DND-41 (cell line): Measurements from ENCODE around the gene NAV1.

ENCODE experiments used
- ATAC-seq: fragments of 200-7000 bp; cut with Tn5 transposase; 3 replicates; pipeline ENCODE4 v1.9.1; 2021; ENCODE audit warnings: low read depth; ENCODE audit not compliant: insufficient read depth
- DNase-seq: peaks from one replicate; pipeline ENCODE4 v3.0.0-alpha.2; 2020
- H2AFZ ChIP-seq: 2 replicates; pipeline ENCODE4 v1.6.0; 2012; ENCODE audit warnings: low read depth, low read length
- H3K27ac ChIP-seq: 2 replicates; pipeline ENCODE4 v1.5.1; 2012; ENCODE audit warnings: low read length, inconsistent platforms
- H3K27me3 ChIP-seq: fragments of 200-600 bp; sonication (generic); 2 replicates; pipeline ENCODE4 v1.6.0; 2012; ENCODE audit warnings: low read length, mild to moderate bottlenecking, inconsistent platforms; ENCODE audit not compliant: insufficient read depth, poor library complexity
- H3K36me3 ChIP-seq: 2 replicates; pipeline ENCODE4 v1.5.1; 2012; ENCODE audit warnings: low read length, inconsistent platforms; ENCODE audit not compliant: insufficient read depth
- H3K4me1 ChIP-seq: 2 replicates; pipeline ENCODE4 v1.5.1; 2012; ENCODE audit warnings: mild to moderate bottlenecking, low read length; ENCODE audit not compliant: insufficient read depth
- H3K4me2 ChIP-seq: 2 replicates; pipeline ENCODE4 v1.6.0; 2012; ENCODE audit warnings: mild to moderate bottlenecking, moderate library complexity, low read length, inconsistent platforms; ENCODE audit not compliant: insufficient read depth
- H3K4me3 ChIP-seq, 2 experiments: fragments of 200-600 bp in 1 of 2; shearing (Covaris generic) in 1 of 2; 2 replicates each; pipeline ENCODE4 v1.5.1; 2012 to 2016; ENCODE audit warnings: inconsistent platforms in 2 of 2, low read length in 2 of 2, mild to moderate bottlenecking in 2 of 2, low read depth in 1 of 2, moderate library complexity in 1 of 2
- H3K79me2 ChIP-seq: 2 replicates; pipeline ENCODE4 v1.6.0; 2012; ENCODE audit warnings: low read length, inconsistent platforms; ENCODE audit not compliant: insufficient read depth
- H3K9ac ChIP-seq: 2 replicates; pipeline ENCODE4 v1.6.0; 2012; ENCODE audit warnings: low read depth, mild to moderate bottlenecking, inconsistent platforms, low read length, moderate library complexity
- H3K9me3 ChIP-seq: 2 replicates; pipeline ENCODE4 v1.5.1; 2012; ENCODE audit warnings: low read length, moderate library complexity, mild to moderate bottlenecking, inconsistent platforms; ENCODE audit not compliant: insufficient read depth, severe bottlenecking
- H4K20me1 ChIP-seq: 2 replicates; pipeline ENCODE4 v1.6.0; 2012; ENCODE audit warnings: low read length; ENCODE audit not compliant: insufficient read depth
- CTCF ChIP-seq: IDR thresholded peaks from 2 replicates; pipeline ENCODE4 v1.5.1; 2012; ENCODE audit warnings: borderline replicate concordance, low read length, moderate library complexity, mild to moderate bottlenecking; ENCODE audit not compliant: poor library complexity, severe bottlenecking; ENCODE audit errors: extremely low read depth
- EZH2 ChIP-seq: IDR thresholded peaks from 3 replicates; pipeline ENCODE4 v1.6.1; 2012; ENCODE audit warnings: borderline replicate concordance, low read depth, mild to moderate bottlenecking, moderate library complexity, low read length, inconsistent platforms; ENCODE audit not compliant: severe bottlenecking

NAV1 gene

DNA sequence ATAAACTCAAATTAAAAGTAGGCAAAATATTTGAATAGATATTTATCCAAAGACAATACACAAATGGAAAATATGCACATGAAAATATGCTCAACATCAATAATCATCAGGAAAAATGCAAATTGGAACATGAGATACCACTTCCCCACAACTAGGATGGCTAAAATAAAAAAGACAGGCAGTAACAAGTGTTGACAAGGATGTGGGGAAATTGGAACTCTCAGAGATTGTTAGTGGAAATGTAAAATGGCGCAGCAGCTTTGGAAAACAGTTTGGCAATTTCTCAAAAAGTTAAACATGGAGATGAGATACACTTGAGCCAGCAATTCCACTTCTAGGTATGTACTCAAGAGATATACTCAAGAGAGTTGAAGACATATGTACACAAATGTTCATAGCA, 48.8 kb downstream of the NAV1 start:
- Histone ChIP-seq H3K4me3 (no peak overlapping the region), H2AFZ (no peak overlapping the region), H4K20me1 (0 out of 2 replicates have a peak, but pooled peaks cover 5% of the 10 kb centered on the region), H3K27me3 (peaks cover 9% of the 10 kb centered on the region), H3K4me2 (no peak overlapping the region), H3K9ac (no peak overlapping the region), H3K9me3 (no peaks in the 10 kb centered on the region), H3K4me1 (no peaks in the 10 kb centered on the region), H3K36me3 (no peaks in the 10 kb centered on the region), H3K27ac (no peak overlapping the region), H3K79me2 (no peaks in the 10 kb centered on the region)
- ATAC-seq (no peak), DNase-seq (no peak)
- no peak for TF ChIP-seq CTCF
- TF ChIP-seq EZH2, result no peak
